HepG2 (cell line): ENCODE measurements around the gene TDRD1. TPM values are rescaled to one million over a fixed set of nuclear protein-coding genes. Genes with fewer than 3 reads are reported as not detected.

Source experiments
- ATAC-seq: fragments of 200-7000 bp; cut with Tn5 transposase; 3 replicates; pipeline ENCODE4 v1.9.1; 2020; ENCODE audit warnings: mild to moderate bottlenecking, moderate library complexity
- BruUV-seq: library from RNA; stranded (reverse); fragments of 400-500 nt; replicated peaks from 2 replicates; lab custom pipeline; 2021; lab: Mats Ljungman, UMichigan
- CTCF ChIA-PET: fragments of 300-600 bp; formaldehyde crosslinking; extraction: SDS; loops from one replicate; lab custom pipeline; 2021; ENCODE audit warnings: low total read pairs, inconsistent platforms, low intra/inter-chr PET ratio; lab: Yijun Ruan, JAX
- POLR2A ChIA-PET: fragments of 350-600 bp; sonication (Branson Sonifier 250); formaldehyde crosslinking; loops from one replicate; lab custom pipeline; 2020; ENCODE audit warnings: antibody characterized with exemption, inconsistent platforms; lab: Yijun Ruan, JAX
- DNase-seq: peaks from one replicate; pipeline ENCODE4 v3.0.0-alpha.2; 2015; ENCODE audit warnings: low spot score
- FAIRE-seq: peaks from 3 replicates; lab custom pipeline; 2011; peaks lifted over from hg19 to GRCh38; lab: Jason Lieb, UNC
- H2AFZ ChIP-seq: one replicate; pipeline ENCODE4 v1.6.1; 2011; ENCODE audit warnings: low read length, inconsistent platforms
- H3K27ac ChIP-seq: fragments of 300-600 bp; 3 replicates; pipeline ENCODE4 v1.8.0; 2011; ENCODE audit warnings: mixed run types, mild to moderate bottlenecking, mixed read lengths, low read length, inconsistent platforms; ENCODE audit not compliant: insufficient read depth; ENCODE audit errors: extremely low read length
- H3K27me3 ChIP-seq, 2 experiments: fragments of 200-600 bp in 1 of 2; 2 replicates in 1 of 2; 3 replicates in 1 of 2; pipeline versions ENCODE4 v1.6.0 to v1.8.0; 2011; ENCODE audit warnings: low read length in 2 of 2, mild to moderate bottlenecking in 2 of 2, moderate library complexity in 2 of 2, inconsistent platforms in 1 of 2; ENCODE audit not compliant: insufficient read depth in 2 of 2, control insufficient read depth in 1 of 2
- H3K36me3 ChIP-seq, 2 experiments: fragments of 200-600 bp in 1 of 2; replicated peaks in 1 of 2; 2 replicates in 1 of 2; 3 replicates in 1 of 2; pipeline versions ENCODE4 v1.5.1 to v1.8.0; 2011; ENCODE audit warnings: low read length in 2 of 2, inconsistent platforms in 1 of 2; ENCODE audit not compliant: insufficient read depth in 2 of 2, control insufficient read depth in 1 of 2
- H3K4me1 ChIP-seq: 2 replicates; pipeline ENCODE4 v1.5.1; 2012; ENCODE audit warnings: low read length, inconsistent platforms; ENCODE audit not compliant: insufficient read depth
- H3K4me2 ChIP-seq: 2 replicates; pipeline ENCODE4 v1.6.0; 2011; ENCODE audit warnings: low read depth, low read length, inconsistent platforms
- H3K4me3 ChIP-seq, 3 experiments: fragments of 200-600 bp in 1 of 3; sonication (generic), shearing (Covaris generic) in 1 of 3; replicated peaks in 1 of 3; 2 replicates each; pipeline ENCODE4 v1.5.1; 2011 to 2016; ENCODE audit warnings: low read length in 3 of 3, inconsistent platforms in 2 of 3, low read depth in 2 of 3, mild to moderate bottlenecking in 2 of 3, control low read depth in 1 of 3, mixed read lengths in 1 of 3; ENCODE audit not compliant: insufficient read depth in 1 of 3
- H3K79me2 ChIP-seq: one replicate; pipeline ENCODE4 v1.6.1; 2011; ENCODE audit warnings: low read length, inconsistent platforms; ENCODE audit not compliant: insufficient read depth
- H3K9ac ChIP-seq: 2 replicates; pipeline ENCODE4 v1.6.0; 2011; ENCODE audit warnings: mild to moderate bottlenecking, low read depth, low read length, inconsistent platforms; ENCODE audit not compliant: insufficient read depth
- H3K9me3 ChIP-seq: 2 replicates; pipeline ENCODE4 v1.5.1; 2012; ENCODE audit warnings: mild to moderate bottlenecking, low read length
- H4K20me1 ChIP-seq: 2 replicates; pipeline ENCODE4 v1.6.0; 2011; ENCODE audit warnings: inconsistent platforms, mild to moderate bottlenecking, low read length, moderate library complexity; ENCODE audit not compliant: insufficient read depth
- CENPT ChIP-seq: sonication (generic); formaldehyde crosslinking; IDR thresholded peaks from 2 replicates; pipeline ENCODE4 v1.8.0; 2022; ENCODE audit warnings: low read depth, mild to moderate bottlenecking, moderate library complexity, missing genetic modification reagents
- HDAC2 ChIP-seq: sonication (generic); formaldehyde crosslinking; IDR thresholded peaks from 2 replicates; pipeline ENCODE4 v1.4.0; 2020; ENCODE audit warnings: missing genetic modification reagents
- MTF2 ChIP-seq: sonication (generic); formaldehyde crosslinking; IDR thresholded peaks from 2 replicates; pipeline ENCODE4 v1.5.0; 2020; ENCODE audit warnings: missing genetic modification reagents, borderline replicate concordance
- ONECUT2 ChIP-seq: sonication (generic); formaldehyde crosslinking; IDR thresholded peaks from 2 replicates; pipeline ENCODE4 v1.4.0; 2020; ENCODE audit warnings: missing genetic modification reagents
- TAF1 ChIP-seq: sonication (generic); formaldehyde crosslinking; IDR thresholded peaks from 2 replicates; pipeline ENCODE4 v1.4.0; 2020; ENCODE audit warnings: missing genetic modification reagents
- TOPORS ChIP-seq: sonication (generic); formaldehyde crosslinking; IDR thresholded peaks from 2 replicates; pipeline ENCODE4 v1.8.0; 2023; ENCODE audit warnings: mild to moderate bottlenecking, missing genetic modification reagents
- ZBTB20 ChIP-seq: sonication (generic); formaldehyde crosslinking; IDR thresholded peaks from 2 replicates; pipeline ENCODE4 v1.8.1; 2023; ENCODE audit warnings: missing genetic modification reagents, low read depth, mild to moderate bottlenecking, borderline replicate concordance
- ZNF616 ChIP-seq: sonication (generic); formaldehyde crosslinking; IDR thresholded peaks from 2 replicates; pipeline ENCODE4 v1.5.0; 2020; ENCODE audit warnings: low read depth, mild to moderate bottlenecking, missing genetic modification reagents
- ZNF720 ChIP-seq: sonication (generic); formaldehyde crosslinking; IDR thresholded peaks from 2 replicates; pipeline ENCODE4 v1.4.0; 2020; ENCODE audit warnings: missing genetic modification reagents
- ZSCAN12 ChIP-seq: sonication (generic); formaldehyde crosslinking; IDR thresholded peaks from 2 replicates; pipeline ENCODE4 v1.9.0; 2021; ENCODE audit warnings: mild to moderate bottlenecking, missing genetic modification reagents
- WGBS: methylation state at CpG from one replicate; pipeline ENCODE4 v1.1.6; 2017; ENCODE audit warnings: low lambda C conversion rate; 5-methylcytosine and 5-hydroxymethylcytosine counted together
- in situ Hi-C: cut with HindIII; loops from 2 replicates; pipeline ENCODE4 v1.10.0; 2017; ENCODE audit warnings: low pct_unique_long_range_greater_than_20kb; ENCODE audit not compliant: extremely low pct_ligation_motif_present
- intact Hi-C: fragments of 100-400 bp; cut with micrococcal nuclease; formaldehyde crosslinking; loops from one replicate; pipeline ENCODE4 v1.10.0; 2022; ENCODE audit not compliant: unreplicated experiment
- polyA plus RNA-seq, 8 experiments: library from polyadenylated mRNA; depleted of rRNA in 3 of 8; stranded (reverse) in 7 of 8; unstranded in 1 of 8; fragments of >200 nt; fragmentation: Illumina TruSeq in 4 of 8; extraction: Trizol in 4 of 8; gene quantifications; 2 replicates each; pipeline versions ENCODE4 v1.2.1 to v1.2.3, GENCODE V29; 2011 to 2016; ENCODE audit warnings: low read depth in 4 of 8, missing spikeins in 1 of 8, mixed read lengths in 1 of 8; ENCODE audit not compliant: insufficient read depth in 1 of 8
- total RNA-seq, 5 experiments: library from RNA; depleted of rRNA; stranded (reverse); fragments of >200 nt; fragmentation: Illumina TruSeq; extraction: Trizol; gene quantifications; 2 replicates each; pipeline ENCODE4 v1.2.3, GENCODE V29; 2016; ENCODE audit warnings: low read depth in 1 of 5
- TF ChIP-seq, protein P1 (sequence below): sonication (generic); formaldehyde crosslinking; IDR thresholded peaks from 2 replicates; pipeline ENCODE4 v1.4.0; 2020; ENCODE audit warnings: missing genetic modification reagents, borderline replicate concordance
- TF ChIP-seq, protein P2 (sequence below), 2 experiments: fragments of 450-650 bp in 1 of 2; sonication (generic) in 1 of 2; formaldehyde crosslinking; IDR thresholded peaks; 2 replicates each; pipeline versions ENCODE4 v1.5.0 to v1.8.0; 2020 to 2022; ENCODE audit warnings: mild to moderate bottlenecking in 1 of 2, missing genetic modification reagents in 1 of 2

The TDRD1 gene
- total and polyA plus RNA-seq, 2 of the 13 experiments (the other 11 are each of a cell fraction or from before 2014, with no cell fraction given): not detected

DNA sequence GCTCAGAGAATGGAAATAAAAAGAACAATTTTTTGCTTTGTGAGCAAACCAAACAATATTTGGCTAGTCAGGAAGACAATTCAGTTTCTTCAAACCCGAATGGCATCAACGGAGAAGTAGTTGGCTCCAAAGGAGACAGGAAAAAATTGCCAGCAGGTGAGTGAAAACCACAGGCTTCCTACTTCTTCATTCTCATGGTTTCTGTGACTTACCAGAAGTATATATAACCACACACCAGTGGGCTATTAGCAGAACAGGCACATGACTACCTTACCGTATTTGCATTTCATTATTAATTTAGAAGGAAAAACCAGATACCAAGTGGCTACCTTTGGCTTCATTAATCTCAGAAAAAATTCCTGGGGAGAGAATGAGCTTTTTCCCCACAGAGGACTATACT is 8.8 kb downstream of the TDRD1 start (continued):
- TF ChIP-seq ZNF616 (CRISPR knock-in tag): no peak
- TF ChIP-seq TOPORS (CRISPR knock-in tag): no peak

DNA sequence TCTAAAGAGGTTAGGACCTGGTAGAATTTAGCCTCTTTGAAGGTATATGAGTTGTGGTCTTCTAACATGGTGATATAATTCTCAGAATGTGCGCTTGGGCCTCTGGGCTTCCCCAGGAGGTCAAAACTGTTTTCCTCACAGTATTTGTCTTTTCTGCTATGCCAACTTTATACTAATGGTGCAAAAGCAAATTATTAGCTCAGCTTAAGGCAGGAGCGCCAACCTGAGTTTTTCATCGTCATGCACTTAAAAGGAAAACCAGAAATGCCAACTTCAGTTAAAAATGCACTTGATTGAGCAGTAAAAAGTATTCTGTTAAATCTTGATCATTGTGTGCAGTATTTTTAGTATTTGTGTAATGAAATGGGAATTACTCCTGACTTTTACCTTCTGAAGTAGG is 9.7 kb downstream of the TDRD1 start:
- ATAC-seq (no peak), FAIRE-seq (no peak), DNase-seq (no peak)
- H3K79me2 ChIP-seq: no peaks in the 10 kb centered on the region
- in situ Hi-C loops (no loop called here), intact Hi-C loops (no loop called here)
- no peaks in the 10 kb centered on the region for H3K9me3 ChIP-seq
- no peak overlapping the region for H3K4me2 ChIP-seq
- no peak overlapping the region for H3K4me3 ChIP-seq
- H3K4me1 ChIP-seq: no peaks in the 10 kb centered on the region
- peaks cover 0 to 9% of the 10 kb centered on the region in 2 experiments; a peak in 2 of 5 replicates for H3K27me3 ChIP-seq
- POLR2A ChIA-PET: interaction anchor here (0.7 kb wide), 1 partner anchor 440 kb away, joined by 4 read pairs; no protein-coding TSS in a partner anchor
- no peak for TF ChIP-seq CENPT (CRISPR knock-in tag)
- TF ChIP-seq ZSCAN12 (CRISPR knock-in tag): no peak
- TF ChIP-seq ONECUT2 (CRISPR knock-in tag): no peak
- TF ChIP-seq HDAC2 (CRISPR knock-in tag): no peak
- no peak for TF ChIP-seq ZBTB20 (CRISPR knock-in tag)
- no peak for TF ChIP-seq TAF1 (CRISPR knock-in tag)
- TF ChIP-seq, protein P1, sequence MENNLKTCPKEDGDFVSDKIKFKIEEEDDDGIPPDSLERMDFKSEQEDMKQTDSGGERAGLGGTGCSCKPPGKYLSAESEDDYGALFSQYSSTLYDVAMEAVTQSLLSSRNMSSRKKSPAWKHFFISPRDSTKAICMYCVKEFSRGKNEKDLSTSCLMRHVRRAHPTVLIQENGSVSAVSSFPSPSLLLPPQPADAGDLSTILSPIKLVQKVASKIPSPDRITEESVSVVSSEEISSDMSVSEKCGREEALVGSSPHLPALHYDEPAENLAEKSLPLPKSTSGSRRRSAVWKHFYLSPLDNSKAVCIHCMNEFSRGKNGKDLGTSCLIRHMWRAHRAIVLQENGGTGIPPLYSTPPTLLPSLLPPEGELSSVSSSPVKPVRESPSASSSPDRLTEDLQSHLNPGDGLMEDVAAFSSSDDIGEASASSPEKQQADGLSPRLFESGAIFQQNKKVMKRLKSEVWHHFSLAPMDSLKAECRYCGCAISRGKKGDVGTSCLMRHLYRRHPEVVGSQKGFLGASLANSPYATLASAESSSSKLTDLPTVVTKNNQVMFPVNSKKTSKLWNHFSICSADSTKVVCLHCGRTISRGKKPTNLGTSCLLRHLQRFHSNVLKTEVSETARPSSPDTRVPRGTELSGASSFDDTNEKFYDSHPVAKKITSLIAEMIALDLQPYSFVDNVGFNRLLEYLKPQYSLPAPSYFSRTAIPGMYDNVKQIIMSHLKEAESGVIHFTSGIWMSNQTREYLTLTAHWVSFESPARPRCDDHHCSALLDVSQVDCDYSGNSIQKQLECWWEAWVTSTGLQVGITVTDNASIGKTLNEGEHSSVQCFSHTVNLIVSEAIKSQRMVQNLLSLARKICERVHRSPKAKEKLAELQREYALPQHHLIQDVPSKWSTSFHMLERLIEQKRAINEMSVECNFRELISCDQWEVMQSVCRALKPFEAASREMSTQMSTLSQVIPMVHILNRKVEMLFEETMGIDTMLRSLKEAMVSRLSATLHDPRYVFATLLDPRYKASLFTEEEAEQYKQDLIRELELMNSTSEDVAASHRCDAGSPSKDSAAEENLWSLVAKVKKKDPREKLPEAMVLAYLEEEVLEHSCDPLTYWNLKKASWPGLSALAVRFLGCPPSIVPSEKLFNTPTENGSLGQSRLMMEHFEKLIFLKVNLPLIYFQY (CRISPR knock-in tag): no peak
- no peak for TF ChIP-seq MTF2 (CRISPR knock-in tag)
- TF ChIP-seq, protein P2, sequence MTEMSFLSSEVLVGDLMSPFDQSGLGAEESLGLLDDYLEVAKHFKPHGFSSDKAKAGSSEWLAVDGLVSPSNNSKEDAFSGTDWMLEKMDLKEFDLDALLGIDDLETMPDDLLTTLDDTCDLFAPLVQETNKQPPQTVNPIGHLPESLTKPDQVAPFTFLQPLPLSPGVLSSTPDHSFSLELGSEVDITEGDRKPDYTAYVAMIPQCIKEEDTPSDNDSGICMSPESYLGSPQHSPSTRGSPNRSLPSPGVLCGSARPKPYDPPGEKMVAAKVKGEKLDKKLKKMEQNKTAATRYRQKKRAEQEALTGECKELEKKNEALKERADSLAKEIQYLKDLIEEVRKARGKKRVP (CRISPR knock-in tag; IDR thresholded peaks at IDR 0.05): no peak
- TF ChIP-seq ZNF720 (CRISPR knock-in tag): no peak
- no TSS peak for BruUV-seq
- WGBS: 62% methylated on average over 3 of the region's 3 CpGs
- H3K9ac ChIP-seq: no peak overlapping the region
- no peak overlapping the region for H2AFZ ChIP-seq
- no peaks in the 10 kb centered on the region for H3K36me3 ChIP-seq
- H4K20me1 ChIP-seq: no peaks in the 10 kb centered on the region
- CTCF ChIA-PET: no interaction called here
- no peak overlapping the region for H3K27ac ChIP-seq
